Activated naive CD4-positive, alpha-beta T cell treated with Interleukin-2 at 50 U/mL for 16 hours (primary cell): Measurements from ENCODE around the gene SCN4B.
A peak's percentile ranks its signal among the peaks of the same experiment; 100 is the strongest.
"Not testable (repeated sequence)": the region's sequence is repeated elsewhere in the genome, so short reads cannot be mapped to it uniquely, and the experiment has no call there.

ENCODE experiments used
- DNase-seq: peaks from one replicate; pipeline ENCODE4 v3.0.0-alpha.2; 2020

SCN4B gene

DNA sequence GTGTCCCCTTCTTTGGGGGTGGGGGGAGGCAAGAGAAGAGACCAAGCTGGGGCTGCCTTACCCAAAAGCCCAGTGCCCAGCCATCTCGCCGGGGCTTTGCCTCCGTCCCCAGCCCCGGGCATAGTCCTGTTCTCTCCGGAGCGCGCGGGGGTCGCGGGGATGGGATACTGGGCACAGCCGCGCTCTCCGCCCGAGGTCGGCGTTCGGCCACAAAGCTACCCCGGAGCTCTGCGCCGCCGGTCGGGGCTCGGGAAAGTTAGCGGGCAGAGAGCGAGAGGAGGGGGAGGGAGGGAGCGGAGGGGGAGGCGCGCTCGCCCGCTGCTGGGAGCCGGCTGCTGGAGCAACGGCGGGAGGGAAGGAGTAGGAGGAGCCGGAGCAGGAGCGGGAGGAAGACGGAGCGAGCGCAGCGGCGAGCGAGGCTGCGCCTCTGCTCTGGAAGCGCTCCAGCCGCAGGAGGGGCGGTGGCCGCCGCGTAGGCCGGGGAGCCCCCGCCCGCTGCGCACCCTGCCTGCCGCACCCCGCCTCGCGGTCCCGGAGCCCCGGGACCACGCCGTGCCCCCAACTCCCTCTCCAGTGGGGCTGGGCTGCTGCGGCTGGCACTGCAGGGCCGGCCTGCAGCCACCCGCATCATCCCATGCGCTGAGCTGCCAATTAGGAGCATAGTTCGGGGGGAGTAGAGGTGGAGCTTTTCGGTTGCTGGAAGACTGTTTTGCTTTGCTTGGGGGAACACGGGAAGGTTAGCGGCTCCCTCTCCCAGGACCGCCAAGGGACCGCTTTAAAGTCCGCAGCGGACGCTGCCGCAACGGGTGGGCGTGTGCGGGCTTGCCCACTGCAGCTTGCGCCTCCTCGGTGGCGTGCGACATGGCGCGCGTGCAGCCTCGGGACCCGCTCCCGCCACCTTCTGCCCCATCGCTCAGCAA, at the start of gene SCN4B:
TSS of gene SCN4B (minus strand) at position 272 of the 920 bp plus-strand sequence. CDS start at position 122, 150 bp downstream.
- DNase-seq = peak; percentile 8

DNA sequence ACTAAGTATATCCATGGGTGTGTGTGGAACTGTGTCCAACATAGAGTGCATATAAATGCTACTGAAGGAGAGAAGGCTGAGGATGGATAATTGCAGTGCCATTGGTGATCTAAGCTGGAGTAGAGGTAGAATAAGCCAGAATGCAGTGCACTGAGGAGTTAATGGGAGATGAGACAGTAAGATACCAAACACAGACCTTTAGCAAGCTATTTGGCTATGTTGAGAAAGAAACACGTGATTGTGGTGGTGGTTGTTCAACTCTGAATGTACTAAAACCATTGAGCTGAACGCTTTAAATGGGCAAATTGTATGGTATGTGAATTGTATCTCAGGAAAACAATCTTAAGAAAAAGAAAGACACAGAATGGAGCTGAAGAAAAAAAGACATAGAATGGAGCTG, 49.3 kb upstream of the SCN4B start:
- DNase-seq = no peak

DNA sequence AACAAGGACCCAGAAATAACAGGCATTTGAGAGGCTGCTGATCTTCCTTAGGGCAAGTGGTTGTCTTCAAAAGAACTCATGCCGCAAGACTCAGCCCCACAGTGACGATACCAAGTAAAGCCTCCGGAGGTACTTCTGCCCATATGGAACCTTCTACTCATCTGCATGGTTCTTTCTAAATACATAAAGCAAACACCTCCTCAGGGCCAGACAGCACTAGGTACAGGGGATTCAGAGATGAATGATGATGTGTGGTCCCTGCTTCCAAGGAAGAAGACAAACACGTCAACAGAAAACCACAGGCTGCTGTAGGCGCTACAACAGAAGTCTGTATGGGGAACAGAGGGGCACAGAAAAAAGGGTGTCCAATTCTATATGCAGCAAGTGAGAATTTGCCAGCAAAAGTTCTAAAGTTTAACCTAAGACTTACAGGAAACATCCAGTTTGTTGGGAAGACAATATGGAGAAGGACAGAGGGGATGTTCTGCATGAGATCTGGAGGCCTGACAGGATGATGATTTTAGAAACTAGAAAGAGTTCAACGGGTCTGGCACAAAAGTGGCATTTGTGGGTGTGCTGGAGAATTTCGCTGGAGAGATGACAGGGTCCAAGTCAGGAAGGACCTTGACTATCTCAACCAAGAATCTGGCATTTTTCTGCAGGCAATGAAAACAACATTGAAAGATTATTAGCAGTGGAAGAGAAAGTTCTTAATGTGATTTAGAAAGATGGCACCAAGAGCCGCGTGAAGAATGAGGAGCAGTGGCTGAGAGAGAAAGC, 48.5 kb upstream of the SCN4B start:
- DNase-seq = peak; percentile 60

GRCh38 chr11:118200497-118200896, 47.9 kb upstream of the SCN4B start:
- no peak for DNase-seq

- DNase-seq = no peak
Measured at GRCh38 chr11:118199135-118199534, 46.5 kb upstream of the SCN4B start.

- DNase-seq = peak; percentile 84
Measured at GRCh38 chr11:118198370-118198769, 45.7 kb upstream of the SCN4B start.

DNA sequence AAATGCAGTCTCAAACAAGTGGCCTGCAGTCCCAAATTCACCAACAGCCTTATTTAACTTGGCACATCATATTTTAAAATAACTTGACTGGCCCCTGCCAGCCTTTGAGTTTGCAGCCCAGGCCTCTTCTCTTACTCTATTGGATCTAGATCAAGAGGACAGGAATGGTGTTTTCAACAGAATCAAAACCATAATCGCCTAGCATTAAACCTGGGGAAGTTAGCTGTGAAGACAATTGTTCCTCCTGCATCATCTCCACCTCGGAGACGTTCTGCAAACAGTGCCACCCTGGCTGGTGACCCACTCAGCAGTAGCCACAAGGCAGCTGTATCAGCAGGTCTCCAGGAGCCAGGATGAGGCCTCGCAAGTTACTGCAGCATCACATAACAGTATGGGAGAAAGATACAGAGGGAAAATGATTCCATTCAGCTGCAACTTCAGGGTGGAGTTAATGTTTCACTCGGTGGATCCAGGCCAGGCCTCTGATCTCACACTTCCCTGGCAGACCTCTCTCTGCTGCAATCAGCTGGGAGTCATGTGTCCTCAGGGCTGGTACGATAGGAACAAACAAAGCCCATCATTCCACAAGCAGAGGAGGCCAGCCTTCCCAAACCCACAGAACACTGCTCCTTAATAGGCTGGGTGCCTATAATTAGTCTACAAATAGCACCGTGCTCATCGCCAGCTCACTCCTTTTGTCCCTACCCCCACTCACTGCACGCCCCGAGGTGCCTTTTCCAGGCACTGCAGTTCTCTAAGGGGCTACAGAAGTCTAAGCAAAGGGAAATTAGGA, 42.4 kb upstream of the SCN4B start:
- DNase-seq = no peak

DNA sequence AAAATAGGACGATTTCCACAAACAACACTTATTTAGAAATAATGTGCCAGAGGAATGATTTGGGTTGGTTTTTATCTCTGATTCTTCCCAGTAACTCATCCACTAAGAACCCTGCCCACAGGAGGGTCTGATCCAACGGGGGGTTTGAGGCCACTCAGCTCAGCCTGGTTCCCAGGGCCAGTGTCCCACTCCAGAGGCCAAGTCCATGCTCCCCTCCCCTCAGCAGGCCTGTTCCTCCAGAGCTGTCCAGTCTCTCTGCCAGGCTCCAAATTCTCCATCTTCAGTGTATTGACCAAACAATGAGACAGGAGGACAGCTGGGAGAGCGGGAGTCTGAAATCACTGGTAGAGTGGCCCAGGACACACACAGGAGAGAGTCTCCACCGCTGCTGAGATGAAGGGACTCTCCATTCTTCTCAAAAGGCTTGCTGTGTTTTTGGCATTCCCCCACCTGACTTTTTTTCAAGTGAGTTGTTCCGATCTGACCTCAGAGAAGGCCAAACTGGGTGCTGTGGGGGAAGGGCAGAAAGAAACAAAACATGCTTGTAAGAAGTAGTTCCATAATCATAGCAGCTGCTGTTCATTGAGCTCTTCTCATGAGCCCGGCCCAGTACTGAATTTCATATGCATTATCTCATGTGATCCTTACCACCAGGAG, 41.4 kb upstream of the SCN4B start:
- no peak for DNase-seq

DNA sequence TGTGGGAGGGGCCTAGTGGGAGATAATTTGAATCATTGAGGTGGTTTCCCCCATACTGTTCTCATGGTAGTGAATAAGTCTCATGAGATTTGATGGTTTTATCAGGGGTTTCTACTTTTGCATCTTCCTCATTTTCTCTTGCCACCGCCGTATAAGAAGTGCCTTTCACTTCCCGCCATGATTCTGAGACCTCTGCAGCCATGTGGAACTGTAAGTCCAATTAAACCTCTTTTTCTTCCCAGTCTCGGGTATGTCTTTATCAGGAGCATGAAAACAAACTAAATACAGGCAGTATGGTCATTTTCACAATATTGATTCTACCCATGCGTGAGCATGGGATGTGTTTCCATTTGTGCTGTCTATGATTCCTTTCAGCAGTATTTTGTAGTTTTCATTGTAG, 40.2 kb upstream of the SCN4B start:
- not testable (repeated sequence) for DNase-seq

DNA sequence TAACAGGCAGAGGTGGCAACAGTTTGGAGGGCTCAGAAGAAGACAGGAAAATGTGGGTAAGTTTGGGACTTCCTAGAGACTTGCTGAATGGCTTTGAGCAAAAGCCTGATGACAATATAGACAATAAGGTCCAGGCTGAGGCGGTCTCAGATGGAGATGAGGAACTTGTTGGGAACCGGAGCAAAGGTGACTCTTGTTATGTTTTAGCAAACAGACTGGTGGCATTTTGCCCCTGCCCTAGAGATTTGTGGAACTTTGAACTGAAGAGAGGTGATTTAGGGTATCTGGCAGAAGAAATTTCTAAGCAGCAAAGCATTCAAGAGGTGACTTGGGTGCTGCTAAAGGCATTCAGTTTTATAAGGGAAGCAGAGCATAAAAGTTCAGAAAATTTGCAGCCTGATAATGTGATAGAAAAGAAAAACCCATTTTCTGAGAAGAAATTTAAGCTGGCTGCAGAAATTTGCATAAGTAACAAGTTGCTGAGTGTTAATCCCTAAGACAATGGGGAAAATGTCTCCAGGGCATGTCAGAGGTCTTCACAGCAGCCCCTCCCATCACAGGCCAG, 38.4 kb upstream of the SCN4B start:
- not testable (repeated sequence) for DNase-seq

DNA sequence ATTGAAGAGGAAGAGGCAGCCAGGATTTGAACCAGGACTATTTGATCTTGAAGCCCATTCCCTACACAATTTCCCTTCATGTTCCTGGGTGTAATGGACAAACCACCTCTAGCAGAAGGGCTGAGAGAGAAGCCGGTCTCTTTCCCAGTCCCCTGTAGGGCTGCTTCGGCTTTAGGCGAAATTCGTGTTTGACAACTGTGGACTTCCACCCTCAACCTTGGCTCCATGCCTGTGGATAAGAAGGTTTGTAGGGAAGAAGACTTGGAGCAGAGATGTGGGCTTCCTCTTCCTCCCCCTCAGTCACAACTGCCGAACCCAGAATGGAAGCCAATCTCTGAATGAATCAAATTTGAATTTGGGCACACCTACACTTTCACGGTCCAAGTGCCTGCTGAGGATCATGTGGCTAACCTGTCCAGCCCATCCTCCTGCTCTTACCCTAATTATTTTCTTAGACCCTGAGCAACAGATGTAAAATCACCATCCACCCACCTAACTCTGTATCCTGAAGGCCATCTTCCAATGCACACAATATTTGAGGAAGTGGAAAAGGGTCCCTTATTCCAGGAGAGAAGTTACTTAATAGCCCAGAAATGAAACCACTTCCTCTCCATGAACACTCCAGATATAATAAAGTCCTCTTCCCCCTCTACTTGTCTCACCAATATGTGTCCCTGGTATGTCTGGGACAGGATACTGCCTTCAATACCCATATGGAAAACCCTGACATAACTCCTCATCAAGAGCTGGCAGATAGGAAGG, 33.9 kb upstream of the SCN4B start:
- no peak for DNase-seq

- no peak for DNase-seq
Measured at GRCh38 chr11:118184784-118185579, 32.4 kb upstream of the SCN4B start.

- DNase-seq = not testable (repeated sequence)
Measured at GRCh38 chr11:118183691-118184090, 31.1 kb upstream of the SCN4B start.

DNA sequence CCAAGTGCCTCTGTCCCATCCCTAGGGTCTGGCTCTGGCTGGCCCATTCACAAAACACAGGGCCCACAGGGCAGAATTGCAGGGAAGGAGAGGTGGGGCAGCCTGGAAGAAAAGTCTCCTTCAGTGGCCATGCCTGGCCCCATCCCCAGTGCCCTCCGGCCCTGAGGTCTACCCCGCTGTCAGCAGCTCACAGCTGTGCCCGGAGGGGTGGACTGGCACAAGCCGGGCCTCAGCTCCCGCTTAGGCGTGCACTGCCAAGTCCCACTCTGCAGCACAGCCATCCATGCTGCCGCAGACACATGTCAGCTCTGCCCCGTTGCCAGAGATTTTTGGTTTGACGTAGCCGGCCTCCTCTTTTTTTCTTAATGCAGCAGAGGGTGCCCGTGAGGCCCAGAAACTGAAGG, 27.7 kb upstream of the SCN4B start:
- DNase-seq = no peak

DNA sequence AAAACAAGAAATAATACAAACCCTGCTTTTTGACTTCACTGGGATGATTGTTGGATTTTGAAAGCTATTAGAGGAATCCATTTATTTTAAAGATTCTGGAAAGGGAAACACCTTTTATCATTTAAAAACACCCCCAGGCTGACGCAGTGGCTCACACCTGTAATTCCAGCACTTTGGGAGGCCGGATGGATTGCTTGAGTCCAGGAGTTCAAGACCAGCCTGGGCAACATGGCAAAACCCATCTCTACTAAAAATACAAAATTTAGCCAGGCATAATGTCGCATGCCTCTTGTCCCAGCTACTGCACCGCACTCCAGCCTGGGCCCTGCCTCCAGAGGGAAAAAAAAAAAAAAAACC, 24.1 kb upstream of the SCN4B start:
- DNase-seq = no peak

DNA sequence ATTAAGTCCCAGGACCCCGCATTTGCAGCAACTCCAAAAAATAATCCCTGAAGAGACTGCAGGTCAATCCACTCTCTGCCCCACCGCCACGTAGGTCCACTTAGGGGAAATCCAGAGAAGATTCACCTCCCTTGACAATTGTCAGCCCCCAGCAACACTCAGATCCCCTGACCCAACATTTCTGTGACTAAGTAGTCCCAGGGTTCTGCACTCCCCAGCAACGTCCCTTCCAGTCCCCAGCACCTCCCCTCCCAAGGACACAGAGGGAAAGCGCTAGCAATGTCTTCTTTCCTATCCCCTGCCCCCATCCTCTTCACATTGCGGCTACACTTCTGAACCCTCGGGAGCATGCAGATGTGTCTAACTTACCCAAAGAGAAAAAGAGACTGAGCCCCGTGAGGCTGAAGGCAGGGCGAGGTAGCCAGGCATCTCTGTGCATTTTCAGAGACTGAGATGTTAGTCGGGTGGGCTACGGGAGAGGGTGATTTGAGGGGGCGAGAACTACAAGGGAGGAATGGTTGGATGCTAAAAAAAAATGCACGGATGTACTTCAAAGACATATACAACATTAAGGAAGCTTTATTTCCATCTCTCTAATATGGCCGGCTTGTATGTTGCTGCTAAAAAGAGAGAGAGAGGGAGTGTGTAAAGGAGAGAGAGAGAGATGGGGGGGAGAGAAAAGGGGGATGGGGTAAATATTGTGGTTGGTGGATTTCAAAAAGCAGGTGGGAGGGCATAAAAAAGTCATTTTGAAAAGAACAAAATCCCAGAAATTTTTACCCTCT, 23.6 kb upstream of the SCN4B start, which contains the start of gene SCN2B:
TSS of gene SCN2B (minus strand) at position 647 of the 785 bp plus-strand sequence. CDS start at position 439, 208 bp downstream.
- DNase-seq = no peak

GRCh38 chr11:118175031-118175992, 22.7 kb upstream of the SCN4B start:
- no peak for DNase-seq

- DNase-seq = no peak
Measured at GRCh38 chr11:118174006-118174567, 21.5 kb upstream of the SCN4B start.
